Endothelial cell of umbilical vein (primary cell): ENCODE measurements around the gene DSCAML1. TPM values are rescaled to one million over a fixed set of nuclear protein-coding genes. Genes with fewer than 3 reads are reported as not detected.

Source experiments
- BruUV-seq: library from RNA; stranded (reverse); fragments of 400-500 nt; replicated peaks from 2 replicates; lab custom pipeline; 2021; lab: Mats Ljungman, UMichigan
- CTCF ChIA-PET: fragments of 300-600, 350-600 bp; sonication (Branson Sonifier 250); formaldehyde crosslinking; loops from one replicate; lab custom pipeline; 2021; ENCODE audit warnings: antibody characterized with exemption, inconsistent platforms; lab: Charles Lee
- POLR2A ChIA-PET: fragments of 300-600, 350-600 bp; sonication (Branson Sonifier 250); formaldehyde crosslinking; loops from one replicate; lab custom pipeline; 2021; ENCODE audit warnings: antibody characterized with exemption, inconsistent platforms; lab: Charles Lee
- DNase-seq: peaks from one replicate; pipeline ENCODE4 v3.0.0-alpha.2; 2011; ENCODE audit warnings: low read depth, low spot score
- FAIRE-seq: peaks from 2 replicates; lab custom pipeline; 2011; peaks lifted over from hg19 to GRCh38; lab: Jason Lieb, UNC
- H2AFZ ChIP-seq: 2 replicates; pipeline ENCODE4 v1.6.0; 2012; ENCODE audit warnings: low read depth, low read length, control low read depth, inconsistent platforms
- H3K27ac ChIP-seq: 2 replicates; pipeline ENCODE4 v1.5.1; 2011; ENCODE audit warnings: low read depth, mild to moderate bottlenecking, control low read depth, low read length, moderate library complexity; ENCODE audit not compliant: insufficient read depth
- H3K27me3 ChIP-seq, 2 experiments: 2 replicates each; pipeline versions ENCODE4 v1.6.0 to v1.6.1; 2011; ENCODE audit warnings: low read length in 2 of 2, mixed read lengths in 1 of 2; ENCODE audit not compliant: control insufficient read depth in 2 of 2, insufficient read depth in 2 of 2
- H3K36me3 ChIP-seq, 2 experiments: 2 replicates in 1 of 2; 3 replicates in 1 of 2; pipeline ENCODE4 v1.5.1; 2011; ENCODE audit warnings: low read length in 2 of 2, mild to moderate bottlenecking in 1 of 2, moderate library complexity in 1 of 2; ENCODE audit not compliant: control insufficient read depth in 2 of 2, insufficient read depth in 2 of 2; ENCODE audit errors: extremely low read depth in 1 of 2
- H3K4me1 ChIP-seq: 3 replicates; pipeline ENCODE4 v1.5.1; 2011; ENCODE audit warnings: mild to moderate bottlenecking, low read length; ENCODE audit not compliant: control insufficient read depth, insufficient read depth; ENCODE audit errors: extremely low read depth
- H3K4me2 ChIP-seq: 2 replicates; pipeline ENCODE4 v1.6.1; 2011; ENCODE audit warnings: low read length, control low read depth, mixed read lengths; ENCODE audit not compliant: insufficient read depth
- H3K4me3 ChIP-seq, 3 experiments: fragments of 200-600 bp in 1 of 3; sonication (generic), shearing (Covaris generic) in 1 of 3; replicated peaks in 1 of 3; 2 replicates each; pipeline ENCODE4 v1.5.1; 2011 to 2016; ENCODE audit warnings: control low read depth in 3 of 3, low read length in 3 of 3, mild to moderate bottlenecking in 2 of 3, inconsistent platforms in 1 of 3, low read depth in 1 of 3, moderate library complexity in 1 of 3; ENCODE audit not compliant: insufficient read depth in 1 of 3
- H3K79me2 ChIP-seq: 2 replicates; pipeline ENCODE4 v1.6.0; 2012; ENCODE audit warnings: low read length, inconsistent platforms; ENCODE audit not compliant: control insufficient read depth, insufficient read depth
- H3K9ac ChIP-seq: replicated peaks from 2 replicates; pipeline ENCODE3; 2011; ENCODE audit warnings: low read length, control low read depth; ENCODE audit not compliant: insufficient read depth; ENCODE audit errors: extremely low read depth
- H3K9me1 ChIP-seq: replicated peaks from 3 replicates; pipeline ENCODE4 v1.6.0; 2011; ENCODE audit warnings: mild to moderate bottlenecking, low read length; ENCODE audit not compliant: control insufficient read depth, insufficient read depth; ENCODE audit errors: extremely low read depth
- H3K9me3 ChIP-seq: replicated peaks from 2 replicates; pipeline ENCODE4 v1.5.1; 2012; ENCODE audit warnings: low read length, inconsistent platforms; ENCODE audit not compliant: control insufficient read depth, insufficient read depth
- H4K20me1 ChIP-seq: replicated peaks from 2 replicates; pipeline ENCODE3; 2011; ENCODE audit warnings: mild to moderate bottlenecking, low read length; ENCODE audit not compliant: control insufficient read depth, insufficient read depth; ENCODE audit errors: extremely low read depth
- EZH2 ChIP-seq: IDR thresholded peaks from 2 replicates; pipeline ENCODE4 v1.6.1; 2012; ENCODE audit warnings: borderline replicate concordance, low read depth, mild to moderate bottlenecking, moderate library complexity, low read length, inconsistent platforms; ENCODE audit not compliant: severe bottlenecking
- POLR2A ChIP-seq: IDR thresholded peaks from 2 replicates; pipeline ENCODE4 v1.6.1; 2012; ENCODE audit warnings: low read depth, mild to moderate bottlenecking, control low read depth, low read length
- POLR2AphosphoS5 ChIP-seq: IDR thresholded peaks from 2 replicates; pipeline ENCODE4 v1.6.1; 2012; ENCODE audit warnings: low read depth, mild to moderate bottlenecking, control low read depth, low read length, moderate library complexity; ENCODE audit not compliant: insufficient read depth
- dilution Hi-C: fragments of 300-500 bp; cut with MboI; formaldehyde crosslinking; loops from one replicate; pipeline ENCODE4 v1.15.0; 2019; ENCODE audit warnings: low sequenced_read_pairs; ENCODE audit not compliant: extremely low pct_ligation_motif_present
- intact Hi-C: fragments of 100-400 bp; cut with micrococcal nuclease; formaldehyde crosslinking; loops from one replicate; pipeline ENCODE4 v1.10.0; 2022
- polyA plus RNA-seq, 4 experiments: library from polyadenylated mRNA; depleted of rRNA in 3 of 4; stranded (reverse) in 3 of 4; unstranded in 1 of 4; fragments of >200 nt; gene quantifications; 2 replicates each; pipeline versions ENCODE4 v1.2.1 to v1.2.3, GENCODE V29; 2011 to 2012; ENCODE audit warnings: missing spikeins in 1 of 4
- total RNA-seq: library from RNA; stranded (reverse); gene quantifications from 2 replicates; pipeline ENCODE4 v1.2.3, GENCODE V29; 2021
- TF ChIP-seq, protein P1 (sequence below), 2 donors: IDR thresholded peaks; 1 replicate in 1 of 2; 2 replicates in 1 of 2; pipeline ENCODE4 v1.5.1; 2011; ENCODE audit warnings: low read length in 2 of 2, mild to moderate bottlenecking in 2 of 2, moderate library complexity in 2 of 2, control low read depth in 1 of 2, inconsistent platforms in 1 of 2, low read depth in 1 of 2; ENCODE audit not compliant: insufficient read depth in 1 of 2; ENCODE audit errors: extremely low read depth in 1 of 2

DSCAML1 gene
- total and polyA plus RNA-seq, 2 donors (not counting 3 experiments of a cell fraction or from before 2014, with no cell fraction given), result not detected

DNA sequence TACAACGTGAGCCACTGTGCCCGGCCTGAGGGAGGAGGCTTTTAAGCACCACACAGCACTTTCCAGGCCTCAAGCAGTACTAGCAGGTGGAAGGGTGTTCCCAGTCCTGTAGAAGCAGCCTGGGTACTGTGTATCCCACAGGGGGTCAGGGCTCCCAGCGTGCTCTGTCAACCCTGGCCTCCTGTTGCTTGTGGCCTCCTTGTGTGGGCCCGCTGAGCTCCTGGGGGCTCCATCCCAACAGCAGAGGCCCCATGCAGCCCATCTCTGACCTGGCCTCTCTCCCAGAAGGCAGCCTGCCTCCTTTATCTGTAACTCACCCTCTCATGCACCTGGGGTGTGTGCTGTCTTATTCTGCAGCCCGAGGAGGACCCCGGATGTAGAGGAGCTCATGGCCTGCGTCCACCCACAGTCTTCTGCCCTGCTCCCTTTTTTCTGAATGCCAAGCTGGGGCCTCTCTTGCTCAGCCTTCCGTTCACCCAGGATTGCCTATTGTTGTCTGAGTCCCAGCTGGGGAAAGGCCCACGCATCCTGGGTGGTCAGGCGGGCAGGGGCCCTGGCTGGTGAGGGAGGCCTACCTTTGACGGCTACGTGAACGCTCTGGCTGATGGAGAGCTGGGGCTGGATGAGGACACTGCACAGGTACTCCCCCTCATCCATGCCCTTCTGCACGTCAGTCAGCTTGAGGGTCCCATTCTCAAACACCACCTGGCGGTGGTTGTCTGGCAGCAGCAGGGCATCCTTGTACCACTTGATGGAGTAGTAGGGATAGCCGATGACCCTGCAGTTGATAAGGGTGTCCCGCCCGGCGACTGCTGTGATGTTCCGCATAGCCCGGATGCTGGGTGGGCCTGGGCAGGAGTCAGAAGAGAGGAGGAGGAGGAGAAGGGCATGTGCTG lies 280.9 kb downstream of the DSCAML1 start:
- no peak overlapping the region for H3K27ac ChIP-seq
- no TSS peak for BruUV-seq
- H3K4me2 ChIP-seq, result no peak overlapping the region
- ChIA-PET POLR2A (no interaction called here), CTCF (interaction anchor here (0.9 kb wide), 1 partner anchor 90 kb away, joined by 3 read pairs; no protein-coding TSS in a partner anchor)
- H3K4me3 ChIP-seq, result no peak overlapping the region
- intact Hi-C loops, result no loop called here
- H2AFZ ChIP-seq, result no peak overlapping the region
- H3K9me3 ChIP-seq, result no peaks in the 10 kb centered on the region
- no peaks in the 10 kb centered on the region for H3K79me2 ChIP-seq
- no peaks in the 10 kb centered on the region for H3K27me3 ChIP-seq
- no peak overlapping the region for H3K9ac ChIP-seq
- TF ChIP-seq POLR2AphosphoS5 (no peak), POLR2A (no peak), EZH2 (no peak)
- TF ChIP-seq, protein P1, sequence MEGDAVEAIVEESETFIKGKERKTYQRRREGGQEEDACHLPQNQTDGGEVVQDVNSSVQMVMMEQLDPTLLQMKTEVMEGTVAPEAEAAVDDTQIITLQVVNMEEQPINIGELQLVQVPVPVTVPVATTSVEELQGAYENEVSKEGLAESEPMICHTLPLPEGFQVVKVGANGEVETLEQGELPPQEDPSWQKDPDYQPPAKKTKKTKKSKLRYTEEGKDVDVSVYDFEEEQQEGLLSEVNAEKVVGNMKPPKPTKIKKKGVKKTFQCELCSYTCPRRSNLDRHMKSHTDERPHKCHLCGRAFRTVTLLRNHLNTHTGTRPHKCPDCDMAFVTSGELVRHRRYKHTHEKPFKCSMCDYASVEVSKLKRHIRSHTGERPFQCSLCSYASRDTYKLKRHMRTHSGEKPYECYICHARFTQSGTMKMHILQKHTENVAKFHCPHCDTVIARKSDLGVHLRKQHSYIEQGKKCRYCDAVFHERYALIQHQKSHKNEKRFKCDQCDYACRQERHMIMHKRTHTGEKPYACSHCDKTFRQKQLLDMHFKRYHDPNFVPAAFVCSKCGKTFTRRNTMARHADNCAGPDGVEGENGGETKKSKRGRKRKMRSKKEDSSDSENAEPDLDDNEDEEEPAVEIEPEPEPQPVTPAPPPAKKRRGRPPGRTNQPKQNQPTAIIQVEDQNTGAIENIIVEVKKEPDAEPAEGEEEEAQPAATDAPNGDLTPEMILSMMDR (IDR thresholded peaks at IDR 0.05; ENCODE audit: extremely low read depth in 1 of 2, insufficient read depth in 1 of 2, low read depth in 1 of 2, low read length in 2 of 2), result no peak
- H3K4me1 ChIP-seq, result no peaks in the 10 kb centered on the region
- DNase-seq, result no peak
- no peaks in the 10 kb centered on the region for H3K36me3 ChIP-seq
- no peaks in the 10 kb centered on the region for H3K9me1 ChIP-seq
- dilution Hi-C loops, result no loop called here
- no peak for FAIRE-seq
- no peaks in the 10 kb centered on the region for H4K20me1 ChIP-seq
